GM18505 (cell line): ENCODE results near the gene PSD2.
A peak's percentile ranks its signal among the peaks of the same experiment; 100 is the strongest.

Source experiments
- ATAC-seq: cut with Tn5 transposase; IDR thresholded peaks from one replicate; pipeline ENCODE4 v1.9.1; 2021; ENCODE audit not compliant: unreplicated experiment
- POLR2A ChIP-seq: IDR thresholded peaks from 4 replicates; pipeline ENCODE4 v1.6.1; 2011; ENCODE audit warnings: borderline replicate concordance; ENCODE audit not compliant: insufficient read depth, insufficient read length; ENCODE audit errors: extremely low read depth

Gene PSD2

DNA sequence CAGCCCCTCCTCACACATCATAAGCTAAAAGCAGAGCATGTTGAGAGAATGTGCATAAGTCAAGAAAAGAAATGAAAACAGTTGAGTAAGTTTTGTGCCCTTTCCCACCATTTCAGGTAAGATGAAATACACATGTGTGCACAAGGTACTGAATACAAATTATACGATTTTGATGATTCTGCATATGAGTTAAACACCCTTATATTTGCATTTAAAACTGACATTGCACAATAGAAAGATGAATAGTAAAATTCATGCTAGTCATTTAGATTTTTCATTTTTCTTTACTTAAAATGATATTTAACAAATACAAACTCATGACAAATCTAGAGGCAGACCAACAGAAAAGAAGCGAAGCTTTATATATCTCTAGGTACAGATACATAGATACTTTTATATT lies 24.9 kb upstream of the PSD2 start:
- no peak for TF ChIP-seq POLR2A

DNA sequence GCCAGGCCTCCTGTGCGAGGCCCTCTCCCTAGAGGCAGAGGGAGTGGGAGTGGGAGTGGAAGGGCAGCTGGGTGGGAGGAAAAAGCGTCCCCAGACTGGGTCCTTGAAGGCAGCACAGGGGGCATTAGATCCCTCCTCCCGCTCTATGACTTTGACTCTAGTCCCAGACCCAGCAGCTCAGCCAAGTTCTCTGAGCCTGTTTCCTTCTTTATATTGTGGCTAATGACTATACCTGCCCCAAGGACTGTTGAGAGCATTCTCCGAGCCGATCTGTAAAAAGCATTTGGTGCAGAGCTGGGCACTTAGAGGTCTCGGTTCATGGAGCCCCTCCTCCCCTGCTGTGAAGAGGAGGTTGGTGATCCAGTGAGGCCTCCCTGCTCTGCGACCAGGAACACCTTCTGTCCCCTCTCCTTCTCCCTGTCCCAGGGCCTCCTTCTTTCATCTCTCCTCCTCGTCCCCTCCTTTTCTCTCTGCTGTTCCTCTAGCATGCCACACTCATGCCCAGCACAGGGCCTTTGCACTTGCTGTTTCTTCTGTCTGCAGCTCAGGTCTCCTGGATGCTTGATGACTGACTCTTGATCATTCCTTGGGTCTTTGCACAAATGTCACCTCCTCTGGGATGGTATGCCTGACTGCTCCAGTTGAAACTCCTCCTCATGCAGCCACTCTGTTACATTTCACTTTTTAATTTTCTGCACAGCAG lies 23.4 kb upstream of the PSD2 start:
- no peak for ATAC-seq
- TF ChIP-seq POLR2A: no peak

More for the DNA sequence above, 24.9 kb upstream of the PSD2 start:
- ATAC-seq: no peak

DNA sequence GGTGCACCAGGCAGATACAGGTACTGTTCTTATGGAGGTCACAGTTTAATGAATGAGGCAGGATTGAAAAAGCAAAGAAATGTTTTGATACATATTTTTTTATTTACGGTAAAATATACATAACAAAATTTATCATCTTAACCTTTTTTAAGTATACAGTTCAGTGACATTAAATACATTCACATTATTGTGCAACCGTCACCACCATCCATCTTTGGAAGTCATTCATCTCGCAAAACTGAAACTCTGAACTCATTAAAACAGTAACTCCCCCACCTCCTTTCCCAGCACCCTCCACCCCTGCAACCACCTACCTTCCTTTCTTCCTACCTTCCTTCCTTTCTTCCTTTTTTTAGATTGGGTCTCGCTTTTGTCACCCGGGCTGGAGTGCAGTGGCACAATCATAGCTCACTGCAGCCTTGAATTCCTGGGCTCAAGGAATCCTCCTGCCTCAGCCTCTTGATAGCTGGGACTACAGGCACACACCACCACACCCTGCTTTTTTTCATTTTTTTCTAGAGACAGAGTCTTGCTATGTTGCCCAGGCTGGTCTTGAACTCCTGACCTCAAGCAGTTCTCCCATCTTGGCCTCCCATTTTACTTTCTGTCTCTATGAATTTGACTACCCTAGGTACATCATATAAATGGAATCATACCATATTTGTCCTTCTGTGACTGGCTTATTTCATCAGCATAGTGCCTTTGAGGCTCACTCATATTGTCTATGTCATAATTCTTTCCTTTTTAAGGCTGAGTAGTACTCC lies 22.5 kb upstream of the PSD2 start:
- ATAC-seq: no peak
- no peak for TF ChIP-seq POLR2A

DNA sequence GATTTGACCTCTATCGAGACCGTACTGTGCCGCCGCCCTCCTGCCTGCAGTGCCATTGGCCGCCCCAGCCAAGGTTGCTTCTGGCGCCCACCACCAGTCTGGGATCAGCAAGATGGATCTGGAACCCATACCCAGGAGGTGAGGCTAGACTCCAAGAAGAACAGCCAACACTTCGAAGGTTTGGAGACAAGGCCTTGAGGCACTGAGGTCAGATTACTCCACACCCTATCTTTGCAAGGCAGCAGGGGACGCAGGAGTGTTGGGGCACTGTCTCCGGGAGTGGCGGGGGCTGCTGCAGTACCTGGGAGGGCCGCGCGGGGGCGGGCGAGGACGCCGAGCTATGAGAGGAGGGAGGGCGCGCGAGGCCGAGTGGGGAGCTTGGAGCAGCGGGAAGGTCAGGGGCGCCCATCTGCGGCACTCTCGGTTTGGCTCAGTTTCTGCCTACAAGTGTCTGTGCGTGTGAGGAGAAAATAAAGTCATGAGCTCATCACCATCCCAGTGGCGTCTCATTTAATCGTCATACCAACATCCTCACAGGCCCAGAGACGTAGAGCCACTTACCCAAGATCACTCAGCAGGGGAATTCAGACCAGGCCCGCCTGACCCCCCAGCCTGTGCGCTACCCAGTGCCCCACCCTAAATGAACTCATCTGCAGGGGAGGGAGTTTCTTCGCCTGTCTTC lies 20.5 kb upstream of the PSD2 start:
- TF ChIP-seq POLR2A: no peak
- no peak for ATAC-seq

DNA sequence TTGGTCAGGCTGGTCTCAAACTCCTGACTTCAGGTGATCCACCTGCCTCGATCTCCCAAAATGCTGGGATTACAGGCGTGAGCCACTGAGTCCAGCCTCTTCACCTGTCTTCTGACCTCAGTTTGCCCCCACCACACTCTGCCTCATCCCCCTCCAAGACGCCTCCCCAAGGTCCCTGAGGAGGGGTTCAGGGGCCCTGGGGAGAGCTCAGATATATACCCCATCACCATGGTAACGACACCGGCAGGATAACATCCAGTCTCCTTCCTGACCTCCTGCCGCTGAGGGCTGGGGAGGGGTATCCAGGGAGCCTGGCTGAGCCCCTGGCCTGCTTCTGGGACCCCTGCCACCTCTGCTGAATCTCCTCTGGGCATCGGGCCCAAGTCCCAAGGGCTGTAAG lies 19.7 kb upstream of the PSD2 start:
- no peak for ATAC-seq
- TF ChIP-seq POLR2A: no peak

DNA sequence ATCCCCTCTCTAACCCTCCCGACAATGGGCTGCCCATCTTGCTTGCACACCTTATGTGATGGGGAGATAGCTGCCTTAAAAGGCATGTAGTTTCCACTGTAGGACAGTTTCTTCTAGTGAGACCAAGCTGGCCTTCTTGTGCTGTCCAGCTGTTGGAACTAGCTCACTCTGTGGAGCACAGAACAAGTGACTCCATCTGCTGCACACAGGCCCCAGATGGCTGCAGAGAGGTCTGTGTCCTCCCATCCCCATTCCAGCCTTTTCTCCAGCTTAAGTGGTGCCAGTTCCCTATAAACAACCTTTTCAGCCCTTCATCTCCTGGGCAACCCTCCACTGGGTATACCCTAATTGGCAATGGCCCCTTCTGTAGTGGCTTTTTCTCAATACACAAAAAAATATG lies 18.7 kb upstream of the PSD2 start:
- ATAC-seq: no peak
- no peak for TF ChIP-seq POLR2A

DNA sequence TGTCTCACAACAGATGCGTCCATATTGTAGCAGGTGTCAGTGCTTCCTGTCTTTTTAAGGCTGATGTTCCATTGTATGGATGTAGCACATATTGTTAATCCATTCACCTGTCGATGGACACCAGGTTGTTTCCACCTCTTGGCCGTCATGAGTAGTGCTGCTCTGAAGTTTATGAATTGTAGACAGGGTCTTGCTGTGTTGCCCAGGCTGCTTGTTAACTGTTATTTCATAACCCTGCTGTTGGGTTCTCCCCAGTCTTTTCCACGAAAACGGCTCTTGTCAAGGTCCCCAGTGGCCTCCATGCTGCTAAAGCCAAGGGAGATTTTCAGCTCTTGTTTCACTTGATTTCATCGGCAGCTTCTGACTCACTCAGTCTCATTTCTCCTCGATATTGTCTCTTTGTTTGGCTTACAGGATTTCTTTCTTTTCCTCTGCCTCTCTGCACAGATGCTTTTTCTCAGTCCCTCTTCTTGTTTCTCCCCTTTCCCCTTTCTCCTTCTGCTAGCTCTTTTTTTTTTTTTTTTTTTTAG lies 12.1 kb upstream of the PSD2 start:
- no peak for TF ChIP-seq POLR2A
- no peak for ATAC-seq

DNA sequence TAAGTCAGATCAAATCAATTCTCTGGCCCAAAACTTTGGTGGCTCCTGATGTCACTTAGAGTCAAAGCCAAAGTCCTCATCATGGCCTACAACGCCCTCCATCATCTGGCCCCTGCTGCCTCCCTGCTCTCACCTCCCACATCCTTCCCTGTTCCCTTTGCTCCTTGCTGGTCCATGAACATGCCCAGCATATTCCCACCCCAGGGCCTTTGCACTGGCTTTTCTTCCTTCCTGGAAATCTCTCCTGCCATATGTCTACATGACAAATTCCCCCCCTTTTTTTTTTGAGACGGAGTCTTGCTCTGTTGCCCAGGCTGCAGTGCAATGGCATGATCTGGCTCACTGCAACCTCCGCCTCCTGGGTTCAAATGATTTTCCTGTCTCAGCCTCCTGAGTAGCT lies 11.1 kb upstream of the PSD2 start:
- no peak for TF ChIP-seq POLR2A
- no peak for ATAC-seq

DNA sequence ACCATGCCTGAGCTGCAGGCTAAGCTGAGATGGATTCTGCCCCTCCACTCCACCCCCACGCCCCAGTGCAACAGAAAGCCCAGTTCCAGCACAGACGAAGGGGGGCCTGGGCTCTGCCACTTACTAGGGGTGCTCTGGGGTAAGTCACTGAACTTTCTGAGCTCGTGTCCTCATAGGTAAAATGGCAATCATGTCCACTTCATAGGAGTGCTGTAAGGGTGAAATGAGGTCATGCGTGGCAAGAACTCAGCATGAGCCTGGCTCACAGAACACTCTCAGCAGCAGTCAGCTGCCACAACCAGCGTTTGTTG lies 8.4 kb upstream of the PSD2 start:
- TF ChIP-seq POLR2A: no peak
- peak; percentile 8 for ATAC-seq

DNA sequence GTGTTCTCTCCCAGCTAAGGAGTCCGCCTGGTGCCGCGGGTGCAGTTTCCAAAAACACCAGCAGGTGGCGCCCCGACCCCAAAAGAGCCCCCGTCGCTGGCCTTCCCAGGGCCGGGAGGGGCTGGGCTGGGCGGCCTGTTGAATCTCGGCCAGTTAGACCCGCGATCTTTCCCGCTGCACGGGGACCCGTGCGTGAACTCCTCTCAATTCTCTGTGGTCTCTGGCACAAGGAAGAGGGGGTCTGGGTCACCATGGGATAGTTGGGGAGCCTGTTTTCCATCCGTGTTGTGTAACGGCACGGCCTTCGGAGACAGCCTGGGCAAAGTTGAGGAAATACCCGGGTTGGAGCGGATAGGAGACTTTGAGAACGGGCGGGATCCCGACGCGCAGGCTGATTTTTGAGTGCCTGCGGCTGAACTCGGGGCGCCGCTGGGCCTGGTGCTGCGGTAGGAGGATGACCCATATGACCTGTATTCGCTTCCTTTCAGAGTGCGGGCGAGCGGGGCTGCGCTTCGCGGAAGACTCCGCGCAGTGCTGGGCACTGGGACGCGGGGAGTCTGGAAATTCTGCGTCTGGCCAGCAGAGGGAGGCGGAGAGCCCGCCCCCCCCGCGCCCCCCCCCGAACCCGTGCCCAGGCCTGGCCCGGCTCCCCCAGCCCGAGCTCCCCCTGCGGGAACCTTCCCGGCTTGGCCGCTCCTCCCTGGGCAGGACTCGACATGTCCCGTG lies 7.9 kb upstream of the PSD2 start:
- no peak for TF ChIP-seq POLR2A
- peak; percentile 71 for ATAC-seq

DNA sequence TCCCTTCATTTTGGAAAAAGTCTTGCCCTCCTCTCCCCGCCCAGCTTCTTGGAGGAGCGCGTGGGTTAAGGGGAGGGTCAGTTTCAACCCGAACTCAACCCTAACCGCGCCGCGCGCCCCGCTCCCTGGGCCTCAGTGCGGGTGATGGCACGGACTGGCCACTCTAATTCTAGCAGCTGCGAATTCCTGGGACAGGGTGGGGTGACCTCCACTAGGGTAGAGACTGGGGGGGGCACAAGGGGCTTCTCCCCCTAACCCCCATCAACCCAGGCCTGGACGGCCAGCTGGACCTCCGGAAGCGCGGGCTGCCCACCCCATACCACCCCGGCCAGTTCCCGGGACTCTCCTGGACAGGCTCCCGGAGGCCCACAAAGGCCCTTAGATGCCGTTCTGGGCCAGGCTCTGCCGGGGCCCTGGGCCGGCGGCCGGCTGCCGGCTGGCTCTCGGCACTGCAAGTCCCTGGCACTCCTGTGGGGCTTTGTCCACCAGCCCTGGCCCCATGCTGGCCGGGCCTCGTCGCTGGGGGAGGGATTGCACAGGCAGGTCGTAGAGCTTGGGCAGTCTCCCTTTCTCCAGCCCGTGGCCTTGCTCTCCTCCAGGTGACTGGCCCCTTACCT lies 7.2 kb upstream of the PSD2 start:
- peak; percentile 13 for ATAC-seq
- no peak for TF ChIP-seq POLR2A

- no peak for ATAC-seq
- no peak for TF ChIP-seq POLR2A
Observed at GRCh38 chr5:139789116-139789844, 6.3 kb upstream of the PSD2 start.
